WTC11 (cell line): Measurements from ENCODE around the gene ABHD1.

Experiments
- AR ChIP-seq: fragments of 250-450 bp; sonication (Bioruptor Pico); IDR thresholded peaks from 2 replicates; pipeline ENCODE4 v1.9.0; 2021; ENCODE audit warnings: mild to moderate bottlenecking
- ATF1 ChIP-seq: sonication (generic); formaldehyde crosslinking; IDR thresholded peaks from 2 replicates; pipeline ENCODE4 v1.8.1; 2023; ENCODE audit warnings: mild to moderate bottlenecking, moderate library complexity, missing genetic modification reagents
- CREB1 ChIP-seq: sonication (generic); formaldehyde crosslinking; IDR thresholded peaks from 2 replicates; pipeline ENCODE4 v1.8.0; 2023; ENCODE audit warnings: mild to moderate bottlenecking, missing genetic modification reagents
- IRF2 ChIP-seq: sonication (generic); formaldehyde crosslinking; IDR thresholded peaks from 2 replicates; pipeline ENCODE4 v1.8.0; 2022; ENCODE audit warnings: low read depth, missing genetic modification reagents, borderline replicate concordance
- NFYB ChIP-seq: sonication (generic); formaldehyde crosslinking; conservative IDR thresholded peaks from 2 replicates; pipeline ENCODE4 v1.8.0; 2022; ENCODE audit warnings: low read depth, missing genetic modification reagents
- ZBTB21 ChIP-seq: sonication (generic); formaldehyde crosslinking; IDR thresholded peaks from 2 replicates; pipeline ENCODE4 v1.8.1; 2023; ENCODE audit warnings: mild to moderate bottlenecking, missing genetic modification reagents, borderline replicate concordance
- ZNF121 ChIP-seq: sonication (generic); formaldehyde crosslinking; IDR thresholded peaks from 2 replicates; pipeline ENCODE4 v1.8.0; 2023; ENCODE audit warnings: missing genetic modification reagents
- TF ChIP-seq, protein P1 (sequence below): fragments of 200-600 bp; IDR thresholded peaks from 2 replicates; pipeline ENCODE4 v1.8.0; 2022; ENCODE audit warnings: antibody characterized with exemption
- TF ChIP-seq, protein P2 (sequence below): sonication (generic); formaldehyde crosslinking; conservative IDR thresholded peaks from 2 replicates; pipeline ENCODE4 v1.8.1; 2023; ENCODE audit warnings: mild to moderate bottlenecking, low read depth, missing genetic modification reagents, moderate library complexity
- TF ChIP-seq, protein P3 (sequence below): sonication (generic); formaldehyde crosslinking; IDR thresholded peaks from 2 replicates; pipeline ENCODE4 v1.8.1; 2023; ENCODE audit warnings: mild to moderate bottlenecking, missing genetic modification reagents, moderate library complexity
- TF ChIP-seq, protein P4 (sequence below): fragments of 250-450 bp; sonication (Bioruptor Pico); IDR thresholded peaks from 2 replicates; pipeline ENCODE4 v2.1.2; 2022; ENCODE audit warnings: mild to moderate bottlenecking, moderate library complexity
- TF ChIP-seq, protein P5 (sequence below): sonication (generic); formaldehyde crosslinking; IDR thresholded peaks from 2 replicates; pipeline ENCODE4 v1.8.1; 2022; ENCODE audit warnings: low read depth, missing genetic modification reagents, borderline replicate concordance
- TF ChIP-seq, protein P6 (sequence below): sonication (generic); formaldehyde crosslinking; IDR thresholded peaks from 2 replicates; pipeline ENCODE4 v1.8.1; 2023; ENCODE audit warnings: mild to moderate bottlenecking, missing genetic modification reagents, borderline replicate concordance
- TF ChIP-seq, protein P7 (sequence below): sonication (generic); formaldehyde crosslinking; IDR thresholded peaks from 2 replicates; pipeline ENCODE4 v1.8.1; 2023; ENCODE audit warnings: mild to moderate bottlenecking, moderate library complexity, missing genetic modification reagents

GRCh38 chr2:27100036-27100435 is 23.6 kb upstream of the ABHD1 start:
- TF ChIP-seq, protein P1, sequence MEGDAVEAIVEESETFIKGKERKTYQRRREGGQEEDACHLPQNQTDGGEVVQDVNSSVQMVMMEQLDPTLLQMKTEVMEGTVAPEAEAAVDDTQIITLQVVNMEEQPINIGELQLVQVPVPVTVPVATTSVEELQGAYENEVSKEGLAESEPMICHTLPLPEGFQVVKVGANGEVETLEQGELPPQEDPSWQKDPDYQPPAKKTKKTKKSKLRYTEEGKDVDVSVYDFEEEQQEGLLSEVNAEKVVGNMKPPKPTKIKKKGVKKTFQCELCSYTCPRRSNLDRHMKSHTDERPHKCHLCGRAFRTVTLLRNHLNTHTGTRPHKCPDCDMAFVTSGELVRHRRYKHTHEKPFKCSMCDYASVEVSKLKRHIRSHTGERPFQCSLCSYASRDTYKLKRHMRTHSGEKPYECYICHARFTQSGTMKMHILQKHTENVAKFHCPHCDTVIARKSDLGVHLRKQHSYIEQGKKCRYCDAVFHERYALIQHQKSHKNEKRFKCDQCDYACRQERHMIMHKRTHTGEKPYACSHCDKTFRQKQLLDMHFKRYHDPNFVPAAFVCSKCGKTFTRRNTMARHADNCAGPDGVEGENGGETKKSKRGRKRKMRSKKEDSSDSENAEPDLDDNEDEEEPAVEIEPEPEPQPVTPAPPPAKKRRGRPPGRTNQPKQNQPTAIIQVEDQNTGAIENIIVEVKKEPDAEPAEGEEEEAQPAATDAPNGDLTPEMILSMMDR = no peak
- TF ChIP-seq ATF1 (CRISPR knock-in tag) (no peak), IRF2 (CRISPR knock-in tag) (no peak), ZBTB21 (CRISPR knock-in tag) (no peak), NFYB (CRISPR knock-in tag) (no peak), AR (CRISPR knock-in tag) (no peak), CREB1 (CRISPR knock-in tag) (no peak), ZNF121 (no peak)
- TF ChIP-seq, protein P2, sequence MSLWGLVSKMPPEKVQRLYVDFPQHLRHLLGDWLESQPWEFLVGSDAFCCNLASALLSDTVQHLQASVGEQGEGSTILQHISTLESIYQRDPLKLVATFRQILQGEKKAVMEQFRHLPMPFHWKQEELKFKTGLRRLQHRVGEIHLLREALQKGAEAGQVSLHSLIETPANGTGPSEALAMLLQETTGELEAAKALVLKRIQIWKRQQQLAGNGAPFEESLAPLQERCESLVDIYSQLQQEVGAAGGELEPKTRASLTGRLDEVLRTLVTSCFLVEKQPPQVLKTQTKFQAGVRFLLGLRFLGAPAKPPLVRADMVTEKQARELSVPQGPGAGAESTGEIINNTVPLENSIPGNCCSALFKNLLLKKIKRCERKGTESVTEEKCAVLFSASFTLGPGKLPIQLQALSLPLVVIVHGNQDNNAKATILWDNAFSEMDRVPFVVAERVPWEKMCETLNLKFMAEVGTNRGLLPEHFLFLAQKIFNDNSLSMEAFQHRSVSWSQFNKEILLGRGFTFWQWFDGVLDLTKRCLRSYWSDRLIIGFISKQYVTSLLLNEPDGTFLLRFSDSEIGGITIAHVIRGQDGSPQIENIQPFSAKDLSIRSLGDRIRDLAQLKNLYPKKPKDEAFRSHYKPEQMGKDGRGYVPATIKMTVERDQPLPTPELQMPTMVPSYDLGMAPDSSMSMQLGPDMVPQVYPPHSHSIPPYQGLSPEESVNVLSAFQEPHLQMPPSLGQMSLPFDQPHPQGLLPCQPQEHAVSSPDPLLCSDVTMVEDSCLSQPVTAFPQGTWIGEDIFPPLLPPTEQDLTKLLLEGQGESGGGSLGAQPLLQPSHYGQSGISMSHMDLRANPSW (CRISPR knock-in tag) = no peak
- TF ChIP-seq, protein P3, sequence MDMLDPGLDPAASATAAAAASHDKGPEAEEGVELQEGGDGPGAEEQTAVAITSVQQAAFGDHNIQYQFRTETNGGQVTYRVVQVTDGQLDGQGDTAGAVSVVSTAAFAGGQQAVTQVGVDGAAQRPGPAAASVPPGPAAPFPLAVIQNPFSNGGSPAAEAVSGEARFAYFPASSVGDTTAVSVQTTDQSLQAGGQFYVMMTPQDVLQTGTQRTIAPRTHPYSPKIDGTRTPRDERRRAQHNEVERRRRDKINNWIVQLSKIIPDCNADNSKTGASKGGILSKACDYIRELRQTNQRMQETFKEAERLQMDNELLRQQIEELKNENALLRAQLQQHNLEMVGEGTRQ (CRISPR knock-in tag) = no peak
- TF ChIP-seq, protein P4, sequence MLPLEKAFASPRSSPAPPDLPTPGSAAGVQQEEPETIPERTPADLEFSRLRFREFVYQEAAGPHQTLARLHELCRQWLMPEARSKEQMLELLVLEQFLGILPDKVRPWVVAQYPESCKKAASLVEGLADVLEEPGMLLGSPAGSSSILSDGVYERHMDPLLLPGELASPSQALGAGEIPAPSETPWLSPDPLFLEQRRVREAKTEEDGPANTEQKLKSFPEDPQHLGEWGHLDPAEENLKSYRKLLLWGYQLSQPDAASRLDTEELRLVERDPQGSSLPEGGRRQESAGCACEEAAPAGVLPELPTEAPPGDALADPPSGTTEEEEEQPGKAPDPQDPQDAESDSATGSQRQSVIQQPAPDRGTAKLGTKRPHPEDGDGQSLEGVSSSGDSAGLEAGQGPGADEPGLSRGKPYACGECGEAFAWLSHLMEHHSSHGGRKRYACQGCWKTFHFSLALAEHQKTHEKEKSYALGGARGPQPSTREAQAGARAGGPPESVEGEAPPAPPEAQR (CRISPR knock-in tag) = no peak
- TF ChIP-seq, protein P5, sequence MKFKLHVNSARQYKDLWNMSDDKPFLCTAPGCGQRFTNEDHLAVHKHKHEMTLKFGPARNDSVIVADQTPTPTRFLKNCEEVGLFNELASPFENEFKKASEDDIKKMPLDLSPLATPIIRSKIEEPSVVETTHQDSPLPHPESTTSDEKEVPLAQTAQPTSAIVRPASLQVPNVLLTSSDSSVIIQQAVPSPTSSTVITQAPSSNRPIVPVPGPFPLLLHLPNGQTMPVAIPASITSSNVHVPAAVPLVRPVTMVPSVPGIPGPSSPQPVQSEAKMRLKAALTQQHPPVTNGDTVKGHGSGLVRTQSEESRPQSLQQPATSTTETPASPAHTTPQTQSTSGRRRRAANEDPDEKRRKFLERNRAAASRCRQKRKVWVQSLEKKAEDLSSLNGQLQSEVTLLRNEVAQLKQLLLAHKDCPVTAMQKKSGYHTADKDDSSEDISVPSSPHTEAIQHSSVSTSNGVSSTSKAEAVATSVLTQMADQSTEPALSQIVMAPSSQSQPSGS (CRISPR knock-in tag) = no peak
- TF ChIP-seq, protein P6, sequence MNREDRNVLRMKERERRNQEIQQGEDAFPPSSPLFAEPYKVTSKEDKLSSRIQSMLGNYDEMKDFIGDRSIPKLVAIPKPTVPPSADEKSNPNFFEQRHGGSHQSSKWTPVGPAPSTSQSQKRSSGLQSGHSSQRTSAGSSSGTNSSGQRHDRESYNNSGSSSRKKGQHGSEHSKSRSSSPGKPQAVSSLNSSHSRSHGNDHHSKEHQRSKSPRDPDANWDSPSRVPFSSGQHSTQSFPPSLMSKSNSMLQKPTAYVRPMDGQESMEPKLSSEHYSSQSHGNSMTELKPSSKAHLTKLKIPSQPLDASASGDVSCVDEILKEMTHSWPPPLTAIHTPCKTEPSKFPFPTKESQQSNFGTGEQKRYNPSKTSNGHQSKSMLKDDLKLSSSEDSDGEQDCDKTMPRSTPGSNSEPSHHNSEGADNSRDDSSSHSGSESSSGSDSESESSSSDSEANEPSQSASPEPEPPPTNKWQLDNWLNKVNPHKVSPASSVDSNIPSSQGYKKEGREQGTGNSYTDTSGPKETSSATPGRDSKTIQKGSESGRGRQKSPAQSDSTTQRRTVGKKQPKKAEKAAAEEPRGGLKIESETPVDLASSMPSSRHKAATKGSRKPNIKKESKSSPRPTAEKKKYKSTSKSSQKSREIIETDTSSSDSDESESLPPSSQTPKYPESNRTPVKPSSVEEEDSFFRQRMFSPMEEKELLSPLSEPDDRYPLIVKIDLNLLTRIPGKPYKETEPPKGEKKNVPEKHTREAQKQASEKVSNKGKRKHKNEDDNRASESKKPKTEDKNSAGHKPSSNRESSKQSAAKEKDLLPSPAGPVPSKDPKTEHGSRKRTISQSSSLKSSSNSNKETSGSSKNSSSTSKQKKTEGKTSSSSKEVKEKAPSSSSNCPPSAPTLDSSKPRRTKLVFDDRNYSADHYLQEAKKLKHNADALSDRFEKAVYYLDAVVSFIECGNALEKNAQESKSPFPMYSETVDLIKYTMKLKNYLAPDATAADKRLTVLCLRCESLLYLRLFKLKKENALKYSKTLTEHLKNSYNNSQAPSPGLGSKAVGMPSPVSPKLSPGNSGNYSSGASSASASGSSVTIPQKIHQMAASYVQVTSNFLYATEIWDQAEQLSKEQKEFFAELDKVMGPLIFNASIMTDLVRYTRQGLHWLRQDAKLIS = no peak
- TF ChIP-seq, protein P7, sequence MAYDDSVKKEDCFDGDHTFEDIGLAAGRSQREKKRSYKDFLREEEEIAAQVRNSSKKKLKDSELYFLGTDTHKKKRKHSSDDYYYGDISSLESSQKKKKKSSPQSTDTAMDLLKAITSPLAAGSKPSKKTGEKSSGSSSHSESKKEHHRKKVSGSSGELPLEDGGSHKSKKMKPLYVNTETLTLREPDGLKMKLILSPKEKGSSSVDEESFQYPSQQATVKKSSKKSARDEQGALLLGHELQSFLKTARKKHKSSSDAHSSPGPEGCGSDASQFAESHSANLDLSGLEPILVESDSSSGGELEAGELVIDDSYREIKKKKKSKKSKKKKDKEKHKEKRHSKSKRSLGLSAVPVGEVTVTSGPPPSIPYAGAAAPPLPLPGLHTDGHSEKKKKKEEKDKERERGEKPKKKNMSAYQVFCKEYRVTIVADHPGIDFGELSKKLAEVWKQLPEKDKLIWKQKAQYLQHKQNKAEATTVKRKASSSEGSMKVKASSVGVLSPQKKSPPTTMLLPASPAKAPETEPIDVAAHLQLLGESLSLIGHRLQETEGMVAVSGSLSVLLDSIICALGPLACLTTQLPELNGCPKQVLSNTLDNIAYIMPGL (CRISPR knock-in tag) = no peak
